Peyer's patch (tissue), 4 donors: ENCODE data around the gene WIPF3.

Source experiments
- CTCF ChIP-seq, 6 experiments: fragments of 450-650 bp in 4 of 6; fragments of 200-600 bp in 2 of 6; sonication (generic) in 1 of 6; IDR thresholded peaks; one replicate each; pipeline ENCODE4 v1.5.1; 2017 to 2019; ENCODE audit warnings: antibody characterized with exemption in 6 of 6, mild to moderate bottlenecking in 3 of 6, moderate library complexity in 1 of 6
- POLR2A ChIP-seq, 2 donors: fragments of 450-650 bp; IDR thresholded peaks; one replicate each; pipeline ENCODE4 v1.5.1; 2017; ENCODE audit warnings: antibody characterized with exemption in 2 of 2, mild to moderate bottlenecking in 2 of 2, moderate library complexity in 2 of 2

GRCh38 chr7:29896685-29897411 lies 90.5 kb downstream of the WIPF3 start:
- TF ChIP-seq CTCF (IDR thresholded peaks at IDR 0.05) (no peak), POLR2A (IDR thresholded peaks at IDR 0.05) (no peak)
